Stimulated activated CD4-positive, alpha-beta T cell treated with anti-CD3 and anti-CD28 coated beads, Interleukin-12 subunit alpha, Interleukin-12 subunit beta, amount 100 ng/mL, for 48 hours (primary cell): ENCODE data around the gene KRT80.

Experiments used
- DNase-seq, 3 donors: peaks; one replicate each; pipeline ENCODE4 v3.0.0-alpha.2; 2020; ENCODE audit warnings: low read depth in 2 of 3, low spot score in 1 of 3

Gene KRT80

GRCh38 chr12:52181746-52182145, 10.1 kb downstream of the KRT80 start:
- no peak for DNase-seq

- DNase-seq = no peak
Observed at GRCh38 chr12:52180971-52181628, 10.7 kb downstream of the KRT80 start.

GRCh38 chr12:52179396-52179973, 12.3 kb downstream of the KRT80 start:
- no peak for DNase-seq

- no peak for DNase-seq
Observed at GRCh38 chr12:52178984-52179383, 12.8 kb downstream of the KRT80 start.

- no peak for DNase-seq
Observed at GRCh38 chr12:52178443-52178842, 13.4 kb downstream of the KRT80 start.

GRCh38 chr12:52175371-52176350, 16.2 kb downstream of the KRT80 start:
- DNase-seq = no peak

- DNase-seq = no peak
Observed at GRCh38 chr12:52173526-52173925, 18.3 kb downstream of the KRT80 start.

- DNase-seq = no peak
Observed at GRCh38 chr12:52172956-52173355, 18.9 kb downstream of the KRT80 start.

GRCh38 chr12:52171950-52172512, 19.8 kb downstream of the KRT80 start:
- no peak for DNase-seq

- no peak for DNase-seq
Observed at GRCh38 chr12:52170827-52171226, 21.0 kb downstream of the KRT80 start.

GRCh38 chr12:52169886-52170285, 21.9 kb downstream of the KRT80 start:
- DNase-seq = no peak

GRCh38 chr12:52168019-52168717, 23.6 kb downstream of the KRT80 start:
- no peak for DNase-seq

GRCh38 chr12:52167526-52167925, 24.3 kb downstream of the KRT80 start:
- no peak for DNase-seq

GRCh38 chr12:52166672-52167071, 25.1 kb downstream of the KRT80 start:
- DNase-seq = no peak

GRCh38 chr12:52165096-52165855, 26.5 kb downstream of the KRT80 start:
- no peak for DNase-seq

- no peak for DNase-seq
Observed at GRCh38 chr12:52164624-52165023, 27.2 kb downstream of the KRT80 start.

- no peak for DNase-seq
Observed at GRCh38 chr12:52162981-52163380, 28.8 kb downstream of the KRT80 start.

- no peak for DNase-seq
Observed at GRCh38 chr12:52160200-52160599, 31.6 kb downstream of the KRT80 start.

- no peak for DNase-seq
Observed at GRCh38 chr12:52157566-52158150, 34.2 kb downstream of the KRT80 start.
